ENCODE data around the gene PLXDC2.

- TF ChIP-seq POLR2A (IDR thresholded peaks at IDR 0.05; ENCODE audit: low read depth, low read length) (no peak), POLR2AphosphoS5 (IDR thresholded peaks at IDR 0.05; ENCODE audit: low read depth, low read length) (no peak)
These were observed 130.6 kb downstream of the PLXDC2 start for GRCh38 chr10:19946791-19947190.

All from GM12892 (cell line).